ENCODE measurements around the gene MAGEL2.
A peak's percentile ranks its signal among the peaks of the same experiment; 100 is the strongest.

DNA sequence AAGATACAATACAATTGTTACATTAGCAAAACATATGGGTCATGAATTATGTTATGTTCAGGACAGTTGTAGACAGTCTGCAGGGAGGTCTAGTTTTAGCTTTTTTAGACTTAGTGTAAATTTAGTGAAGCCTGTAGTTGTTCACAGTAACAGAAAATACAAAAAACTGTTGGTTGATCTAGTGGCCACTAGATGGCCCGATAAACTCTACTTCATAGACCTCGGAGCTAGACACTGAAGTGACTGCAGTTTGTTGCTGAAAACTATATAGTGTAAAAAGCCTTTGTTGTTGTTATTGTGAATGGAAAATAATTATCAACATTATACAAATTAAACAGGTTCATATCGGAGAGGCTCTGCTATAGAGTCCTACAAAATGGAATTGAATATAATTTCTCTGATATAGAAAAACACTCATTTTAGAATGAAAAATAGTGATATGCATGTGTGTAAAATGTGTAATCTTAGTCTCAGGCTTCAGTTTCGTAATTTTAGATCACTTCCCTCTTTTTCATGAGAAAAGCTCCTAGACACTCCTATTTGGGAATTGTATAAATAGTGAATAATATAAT lies 18.3 kb downstream of the MAGEL2 start:
- TF ChIP-seq, protein P1, sequence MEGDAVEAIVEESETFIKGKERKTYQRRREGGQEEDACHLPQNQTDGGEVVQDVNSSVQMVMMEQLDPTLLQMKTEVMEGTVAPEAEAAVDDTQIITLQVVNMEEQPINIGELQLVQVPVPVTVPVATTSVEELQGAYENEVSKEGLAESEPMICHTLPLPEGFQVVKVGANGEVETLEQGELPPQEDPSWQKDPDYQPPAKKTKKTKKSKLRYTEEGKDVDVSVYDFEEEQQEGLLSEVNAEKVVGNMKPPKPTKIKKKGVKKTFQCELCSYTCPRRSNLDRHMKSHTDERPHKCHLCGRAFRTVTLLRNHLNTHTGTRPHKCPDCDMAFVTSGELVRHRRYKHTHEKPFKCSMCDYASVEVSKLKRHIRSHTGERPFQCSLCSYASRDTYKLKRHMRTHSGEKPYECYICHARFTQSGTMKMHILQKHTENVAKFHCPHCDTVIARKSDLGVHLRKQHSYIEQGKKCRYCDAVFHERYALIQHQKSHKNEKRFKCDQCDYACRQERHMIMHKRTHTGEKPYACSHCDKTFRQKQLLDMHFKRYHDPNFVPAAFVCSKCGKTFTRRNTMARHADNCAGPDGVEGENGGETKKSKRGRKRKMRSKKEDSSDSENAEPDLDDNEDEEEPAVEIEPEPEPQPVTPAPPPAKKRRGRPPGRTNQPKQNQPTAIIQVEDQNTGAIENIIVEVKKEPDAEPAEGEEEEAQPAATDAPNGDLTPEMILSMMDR (conservative IDR thresholded peaks at IDR 0.05) = peak; percentile 85
- no peak for TF ChIP-seq ZFX (IDR thresholded peaks at IDR 0.05)

Measured in C4-2B (cell line).